HL-60 (cell line): ENCODE measurements around the gene EBF4.

ENCODE experiments used
- DNase-seq, 2 experiments: peaks; one replicate each; pipeline ENCODE4 v3.0.0-alpha.2; 2010 to 2020; ENCODE audit warnings: low read depth in 1 of 2, low spot score in 1 of 2
- H3K27ac ChIP-seq: fragments of 250-450 bp; sonication (Bioruptor Pico); replicated peaks from 2 replicates; pipeline ENCODE4 v1.5.1; 2020; ENCODE audit warnings: mild to moderate bottlenecking, moderate library complexity
- H3K27me3 ChIP-seq: fragments of 250-450 bp; sonication (Bioruptor Pico); 2 replicates; pipeline ENCODE4 v1.5.1; 2021; ENCODE audit warnings: mild to moderate bottlenecking, moderate library complexity; ENCODE audit not compliant: insufficient read depth, poor library complexity, severe bottlenecking
- H3K4me3 ChIP-seq: replicated peaks from 2 replicates; pipeline ENCODE4 v1.5.1; 2011; ENCODE audit warnings: mild to moderate bottlenecking, control low read depth, low read length; ENCODE audit not compliant: insufficient read depth
- CTCF ChIP-seq: IDR thresholded peaks from one replicate; pipeline ENCODE4 v1.5.1; 2011; ENCODE audit warnings: low read length, control low read depth, inconsistent platforms; ENCODE audit not compliant: insufficient read depth
- GABPA ChIP-seq: IDR thresholded peaks from 2 replicates; pipeline ENCODE4 v1.6.1; 2012; ENCODE audit warnings: low read depth
- POLR2AphosphoS5 ChIP-seq: IDR thresholded peaks from 2 replicates; pipeline ENCODE4 v1.6.1; 2012; ENCODE audit warnings: low read depth
- SPI1 ChIP-seq: IDR thresholded peaks from 2 replicates; pipeline ENCODE4 v1.6.1; 2012; ENCODE audit warnings: low read depth, mild to moderate bottlenecking, borderline replicate concordance
- TF ChIP-seq, protein P1 (sequence below): IDR thresholded peaks from 2 replicates; pipeline ENCODE4 v1.6.1; 2012; ENCODE audit warnings: low read depth; ENCODE audit not compliant: insufficient replicate concordance

The EBF4 gene

DNA sequence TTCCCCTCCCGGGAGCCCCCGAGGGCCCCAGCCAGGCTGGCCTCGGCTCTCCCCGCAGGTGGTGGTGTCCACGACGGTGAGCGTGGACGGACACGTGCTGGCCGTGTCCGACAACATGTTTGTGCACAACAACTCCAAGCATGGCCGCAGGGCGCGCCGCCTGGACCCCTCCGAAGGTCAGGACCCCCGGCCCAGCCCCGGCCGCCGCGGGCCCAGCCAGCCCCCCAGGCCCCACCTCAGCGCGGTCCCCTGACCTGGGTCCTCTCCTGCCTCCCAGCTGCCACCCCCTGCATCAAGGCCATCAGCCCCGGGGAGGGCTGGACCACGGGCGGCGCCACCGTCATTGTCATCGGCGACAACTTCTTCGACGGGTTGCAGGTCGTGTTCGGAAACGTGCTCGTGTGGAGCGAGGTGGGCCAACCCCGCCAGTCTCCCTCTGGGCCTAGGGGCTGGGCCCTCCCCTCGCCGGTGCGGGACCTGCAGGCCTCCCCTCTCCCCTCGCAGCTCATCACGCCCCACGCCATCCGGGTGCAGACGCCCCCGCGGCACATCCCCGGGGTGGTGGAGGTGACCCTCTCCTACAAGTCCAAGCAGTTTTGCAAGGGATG lies 56.9 kb downstream of the EBF4 start:
- no peak for DNase-seq
- H3K4me3 ChIP-seq, result no peak overlapping the region
- no peak for TF ChIP-seq POLR2AphosphoS5
- TF ChIP-seq, protein P1, sequence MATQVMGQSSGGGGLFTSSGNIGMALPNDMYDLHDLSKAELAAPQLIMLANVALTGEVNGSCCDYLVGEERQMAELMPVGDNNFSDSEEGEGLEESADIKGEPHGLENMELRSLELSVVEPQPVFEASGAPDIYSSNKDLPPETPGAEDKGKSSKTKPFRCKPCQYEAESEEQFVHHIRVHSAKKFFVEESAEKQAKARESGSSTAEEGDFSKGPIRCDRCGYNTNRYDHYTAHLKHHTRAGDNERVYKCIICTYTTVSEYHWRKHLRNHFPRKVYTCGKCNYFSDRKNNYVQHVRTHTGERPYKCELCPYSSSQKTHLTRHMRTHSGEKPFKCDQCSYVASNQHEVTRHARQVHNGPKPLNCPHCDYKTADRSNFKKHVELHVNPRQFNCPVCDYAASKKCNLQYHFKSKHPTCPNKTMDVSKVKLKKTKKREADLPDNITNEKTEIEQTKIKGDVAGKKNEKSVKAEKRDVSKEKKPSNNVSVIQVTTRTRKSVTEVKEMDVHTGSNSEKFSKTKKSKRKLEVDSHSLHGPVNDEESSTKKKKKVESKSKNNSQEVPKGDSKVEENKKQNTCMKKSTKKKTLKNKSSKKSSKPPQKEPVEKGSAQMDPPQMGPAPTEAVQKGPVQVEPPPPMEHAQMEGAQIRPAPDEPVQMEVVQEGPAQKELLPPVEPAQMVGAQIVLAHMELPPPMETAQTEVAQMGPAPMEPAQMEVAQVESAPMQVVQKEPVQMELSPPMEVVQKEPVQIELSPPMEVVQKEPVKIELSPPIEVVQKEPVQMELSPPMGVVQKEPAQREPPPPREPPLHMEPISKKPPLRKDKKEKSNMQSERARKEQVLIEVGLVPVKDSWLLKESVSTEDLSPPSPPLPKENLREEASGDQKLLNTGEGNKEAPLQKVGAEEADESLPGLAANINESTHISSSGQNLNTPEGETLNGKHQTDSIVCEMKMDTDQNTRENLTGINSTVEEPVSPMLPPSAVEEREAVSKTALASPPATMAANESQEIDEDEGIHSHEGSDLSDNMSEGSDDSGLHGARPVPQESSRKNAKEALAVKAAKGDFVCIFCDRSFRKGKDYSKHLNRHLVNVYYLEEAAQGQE, result no peak
- no peak for TF ChIP-seq GABPA
- TF ChIP-seq SPI1, result no peak
- no peak for TF ChIP-seq CTCF
- peaks cover 27% of the 10 kb centered on the region for H3K27me3 ChIP-seq
- no peak overlapping the region for H3K27ac ChIP-seq

GRCh38 chr20:2749951-2750490 lies 57.4 kb downstream of the EBF4 start:
- DNase-seq, result no peak
- Histone ChIP-seq H3K27ac (no peak overlapping the region), H3K4me3 (no peak overlapping the region), H3K27me3 (peaks cover 33% of the 10 kb centered on the region)
- TF ChIP-seq POLR2AphosphoS5 (no peak), GABPA (no peak), SPI1 (no peak), CTCF (no peak)
- TF ChIP-seq, protein P1, result no peak

DNA sequence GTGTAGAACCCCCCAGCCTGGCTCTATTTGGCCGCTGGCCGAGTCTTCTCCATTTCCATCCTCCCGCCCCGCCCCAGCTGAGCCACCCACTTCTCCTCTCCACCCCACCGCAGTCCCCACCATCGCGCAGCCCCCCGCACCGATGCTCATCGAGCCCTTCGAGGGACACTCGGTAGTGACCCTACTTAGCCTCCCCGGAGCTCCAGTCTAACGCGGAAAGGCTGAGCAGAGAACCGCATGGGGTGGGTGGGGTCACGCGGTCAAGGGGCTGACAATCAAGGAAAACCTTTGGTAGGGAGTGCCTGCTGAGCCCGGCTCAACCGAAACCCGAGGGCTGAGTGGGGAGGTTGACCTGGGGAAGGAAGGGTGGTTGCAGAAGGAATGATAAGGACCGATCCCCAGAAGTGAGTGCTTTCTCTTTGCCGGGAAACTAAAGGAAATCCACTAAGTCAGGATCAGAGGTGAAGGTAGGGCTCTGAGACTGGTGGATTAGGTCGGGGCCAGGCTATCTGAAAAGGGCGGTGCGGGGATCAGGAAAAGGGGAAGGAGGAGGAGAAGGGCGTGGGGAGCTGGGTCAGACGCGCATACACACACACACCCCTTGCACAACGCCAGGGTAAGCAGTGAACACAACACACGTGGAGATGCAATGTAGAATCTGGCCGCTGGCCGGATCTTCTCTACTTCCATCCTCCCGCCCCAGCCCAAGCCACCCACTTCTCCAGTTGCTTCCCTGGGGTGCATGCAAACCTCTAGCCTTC lies 58.1 kb downstream of the EBF4 start:
- peak overlapping the region; percentile 13; the same call in 1 of the 2 replicates for H3K4me3 ChIP-seq
- peak; percentile 42; the same call in 1 of the 2 replicates for TF ChIP-seq SPI1
- TF ChIP-seq CTCF, result no peak
- DNase-seq, result peak; percentile 85 to 90
- peaks cover 34% of the 10 kb centered on the region for H3K27me3 ChIP-seq
- no peak overlapping the region for H3K27ac ChIP-seq
